Germinal center (tissue), 1 donor: ENCODE data around the gene CCDC81.

Experiments
- DNase-seq: peaks from one replicate; pipeline ENCODE4 v3.0.0; 2012; ENCODE audit warnings: mixed read lengths, low spot score

Gene CCDC81

GRCh38 chr11:86442420-86442819 is 67.7 kb downstream of the CCDC81 start:
- DNase-seq: no peak

- no peak for DNase-seq
These were observed 68.1 kb downstream of the CCDC81 start for GRCh38 chr11:86442827-86443226.

DNA sequence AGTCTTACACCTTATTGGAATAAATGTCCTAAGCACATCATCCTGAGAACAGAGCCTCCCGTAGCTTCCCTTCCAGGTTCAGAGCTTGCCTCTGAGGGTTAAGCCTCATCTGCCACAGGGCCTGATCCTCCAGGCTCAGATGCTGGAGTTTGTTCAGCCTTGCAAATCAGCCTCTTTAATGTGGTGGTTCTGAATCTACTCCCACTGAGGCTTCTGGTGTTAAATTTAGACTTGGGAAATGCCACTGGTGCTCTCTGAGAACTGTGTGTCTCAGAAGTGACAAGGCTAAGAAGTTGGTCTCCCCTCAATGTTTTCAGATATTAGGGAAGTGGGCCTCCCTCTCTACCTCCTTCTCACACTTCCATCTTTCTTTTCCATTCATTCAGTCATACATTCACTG is 68.7 kb downstream of the CCDC81 start:
- no peak for DNase-seq

GRCh38 chr11:86444981-86445380 is 70.3 kb downstream of the CCDC81 start:
- no peak for DNase-seq

DNA sequence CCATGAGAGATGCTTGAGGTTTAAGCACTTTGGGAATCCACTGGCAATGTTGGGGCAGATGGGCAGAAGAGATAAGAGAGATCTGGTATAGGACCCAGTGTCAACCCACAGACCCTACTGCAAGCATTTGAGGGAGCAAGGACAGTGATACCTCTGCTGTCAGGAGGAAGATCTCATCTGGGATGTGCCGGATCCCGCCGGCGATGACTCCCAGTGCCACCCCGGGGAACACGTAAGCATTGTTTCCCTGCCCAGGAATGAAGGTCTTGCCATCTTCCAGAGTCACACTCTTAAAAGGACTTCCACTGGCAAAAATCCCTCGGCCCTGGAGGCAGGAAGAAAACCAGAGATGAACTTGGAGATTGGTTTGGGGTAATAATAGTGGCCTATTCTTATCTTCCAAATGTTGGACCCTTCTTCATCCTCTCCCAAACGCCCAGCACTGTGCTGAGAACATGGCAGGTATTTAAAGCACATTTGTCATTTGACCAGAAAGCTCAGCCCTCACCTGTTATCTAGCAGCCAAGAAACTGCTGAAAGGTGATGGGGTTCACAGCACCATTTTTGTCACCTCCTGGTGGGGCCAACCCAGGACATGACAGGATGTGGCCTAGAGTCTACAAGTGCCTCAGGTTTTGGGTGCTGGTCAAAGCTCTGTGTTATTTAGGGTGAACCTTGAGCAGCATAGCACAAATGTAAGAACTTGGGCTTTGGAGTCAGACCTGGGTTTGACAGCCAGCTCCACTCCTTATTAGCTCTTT is 71.7 kb downstream of the CCDC81 start:
- DNase-seq: no peak

DNA sequence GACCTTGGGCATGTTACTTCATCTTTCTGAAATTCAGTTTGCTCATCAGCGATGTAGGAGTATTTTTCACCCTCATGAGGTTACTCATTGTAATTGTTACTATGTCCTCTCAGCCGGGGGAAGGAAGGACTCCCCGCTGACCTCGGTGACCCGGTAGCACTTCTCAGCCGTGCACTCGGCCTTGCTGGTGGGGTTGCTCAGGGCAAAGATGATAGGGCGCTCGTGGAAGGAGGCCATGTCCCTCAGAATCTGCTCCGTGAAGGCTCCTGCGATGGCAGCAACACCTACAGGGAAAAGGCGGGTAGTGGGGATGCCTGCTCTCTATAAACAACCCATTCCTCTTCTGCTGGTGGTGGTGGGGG is 72.2 kb downstream of the CCDC81 start:
- DNase-seq: no peak

DNA sequence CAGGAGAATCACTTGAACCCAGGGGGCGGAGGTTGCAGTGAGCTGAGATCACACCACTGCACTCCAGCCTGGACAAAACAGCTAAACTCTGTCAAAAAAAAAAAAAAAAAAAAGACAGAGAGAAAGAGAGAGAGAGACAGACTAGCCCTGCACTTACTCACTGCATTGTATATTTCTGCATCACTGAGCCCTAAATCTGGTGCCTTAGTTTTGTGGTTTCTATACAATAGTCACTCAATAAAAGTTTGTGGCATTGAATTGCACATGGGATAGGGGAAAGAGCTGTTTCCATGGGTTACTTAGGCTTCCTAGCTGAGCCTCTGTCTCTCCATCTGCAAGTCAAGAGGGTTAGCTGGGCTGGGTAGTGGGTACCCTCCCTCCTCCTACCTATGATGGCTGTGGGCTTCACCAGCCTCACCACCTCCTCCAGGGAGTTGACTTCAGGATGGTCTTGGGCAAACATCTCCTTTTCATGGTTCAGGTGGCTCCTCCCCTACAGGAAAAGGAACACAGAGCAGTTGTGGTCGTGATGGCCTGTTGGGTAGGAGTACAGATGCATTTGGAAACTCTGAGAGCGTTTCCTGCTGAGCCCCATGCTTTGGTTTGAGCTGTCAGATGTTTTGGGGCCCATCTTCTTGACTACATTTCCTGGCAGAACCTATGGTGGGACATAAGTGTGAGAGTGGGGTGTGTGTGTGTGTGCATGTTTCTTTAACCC is 73.2 kb downstream of the CCDC81 start:
- no peak for DNase-seq

DNA sequence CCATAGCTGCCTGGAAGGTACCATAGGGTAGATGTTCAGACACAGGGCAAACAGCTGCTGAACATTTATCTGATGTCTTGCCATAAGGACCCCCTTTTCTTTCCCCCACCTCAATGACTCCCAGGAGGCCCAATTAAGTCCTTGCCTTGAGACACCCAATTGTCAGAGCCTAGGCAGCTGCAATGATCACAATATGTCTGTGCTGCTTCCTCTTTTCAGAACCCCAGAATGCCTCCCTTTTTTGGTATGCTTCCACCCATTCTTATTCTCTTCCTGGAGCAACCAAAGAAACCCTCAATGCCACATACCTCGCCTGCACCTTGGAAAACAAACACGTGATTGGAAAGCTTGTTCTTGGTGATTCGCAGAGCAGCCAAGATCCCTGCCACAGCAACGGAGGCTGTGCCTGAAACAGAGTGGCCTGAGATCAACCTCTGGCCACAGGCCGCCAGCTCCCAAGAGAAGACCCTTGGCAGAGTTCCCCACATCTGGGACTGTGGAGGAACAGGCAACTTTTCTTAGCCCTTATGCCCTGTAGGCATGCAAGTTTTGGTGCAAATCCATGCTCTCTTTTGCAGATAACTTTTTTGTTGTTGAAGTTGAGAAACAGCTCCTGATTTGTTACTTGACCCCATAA is 75.4 kb downstream of the CCDC81 start:
- no peak for DNase-seq

GRCh38 chr11:86453290-86454030 is 78.8 kb downstream of the CCDC81 start:
- no peak for DNase-seq

GRCh38 chr11:86456075-86456939 is 81.6 kb downstream of the CCDC81 start:
- DNase-seq: peak; percentile 61

- DNase-seq: no peak
These were observed 83.8 kb downstream of the CCDC81 start for GRCh38 chr11:86458294-86459001.

DNA sequence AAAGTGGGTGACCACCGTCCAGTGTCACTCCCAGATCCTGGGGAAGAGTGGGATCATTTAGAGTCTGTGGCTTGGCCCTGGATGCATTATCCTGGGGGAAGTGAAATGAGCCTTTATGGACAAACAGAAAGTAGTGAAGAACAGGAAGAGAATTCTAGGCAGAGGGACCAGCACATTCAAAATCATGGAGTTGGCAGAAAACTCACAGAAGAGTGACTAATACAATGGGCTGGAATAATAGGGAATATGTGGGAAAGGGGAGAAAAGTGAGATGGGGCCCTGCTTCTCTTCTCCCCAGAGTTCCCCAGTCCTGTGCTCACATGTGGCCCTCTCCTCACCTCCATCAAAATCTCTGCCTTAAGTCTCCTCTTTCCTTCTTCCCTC is 84.3 kb downstream of the CCDC81 start:
- DNase-seq: no peak

GRCh38 chr11:86459682-86460460 is 85.2 kb downstream of the CCDC81 start:
- no peak for DNase-seq

- no peak for DNase-seq
These were observed 86.0 kb downstream of the CCDC81 start for GRCh38 chr11:86460461-86461385.

DNA sequence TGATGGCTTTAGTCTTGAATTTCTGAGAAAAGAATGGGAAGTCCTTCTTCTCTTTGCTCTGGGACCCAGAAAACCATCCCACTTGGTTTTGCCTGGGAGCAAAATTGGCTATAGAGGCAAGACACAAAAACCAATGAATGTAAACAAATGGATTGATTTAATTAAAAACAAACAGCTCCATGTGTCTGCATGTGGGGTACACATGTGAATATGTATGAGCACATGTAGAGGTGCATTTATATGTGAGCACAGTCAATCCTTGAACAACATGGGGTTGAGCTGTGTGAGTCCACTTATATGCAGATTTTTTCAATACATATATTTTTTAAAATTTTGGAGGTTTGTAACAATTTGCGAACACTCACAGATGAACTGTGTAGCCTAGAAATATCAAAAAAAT is 87.2 kb downstream of the CCDC81 start:
- DNase-seq: no peak

GRCh38 chr11:86463120-86463519 is 88.4 kb downstream of the CCDC81 start:
- no peak for DNase-seq

DNA sequence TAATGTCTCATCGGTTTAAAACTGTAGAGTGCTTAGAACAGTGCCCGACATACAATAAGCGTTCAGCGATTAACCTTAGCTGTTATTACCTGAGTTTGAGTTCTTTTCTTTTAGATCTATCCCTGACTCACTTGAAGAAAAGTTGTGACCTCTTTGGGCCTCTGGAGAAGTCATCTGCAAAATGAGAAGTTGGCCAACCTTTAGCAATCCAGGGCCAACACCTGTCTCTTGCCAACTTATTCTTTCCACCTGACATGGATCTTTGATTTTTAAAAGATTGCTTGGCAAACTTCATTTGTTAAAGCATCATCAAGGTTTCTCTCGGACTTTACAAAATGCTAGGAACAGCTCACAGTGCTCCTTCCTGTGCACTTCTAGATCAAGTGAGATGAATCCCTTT is 89.3 kb downstream of the CCDC81 start:
- no peak for DNase-seq

GRCh38 chr11:86464509-86465221 is 90.0 kb downstream of the CCDC81 start:
- no peak for DNase-seq
